Limb (tissue), 2 donors: ENCODE results near the gene NEBL.
A peak's percentile ranks its signal among the peaks of the same experiment; 100 is the strongest.

Experiments used
- DNase-seq, 2 donors: peaks; one replicate each; pipeline ENCODE4 v3.0.0-alpha.2; 2016; ENCODE audit errors: extremely low spot score in 2 of 2

NEBL gene

DNA sequence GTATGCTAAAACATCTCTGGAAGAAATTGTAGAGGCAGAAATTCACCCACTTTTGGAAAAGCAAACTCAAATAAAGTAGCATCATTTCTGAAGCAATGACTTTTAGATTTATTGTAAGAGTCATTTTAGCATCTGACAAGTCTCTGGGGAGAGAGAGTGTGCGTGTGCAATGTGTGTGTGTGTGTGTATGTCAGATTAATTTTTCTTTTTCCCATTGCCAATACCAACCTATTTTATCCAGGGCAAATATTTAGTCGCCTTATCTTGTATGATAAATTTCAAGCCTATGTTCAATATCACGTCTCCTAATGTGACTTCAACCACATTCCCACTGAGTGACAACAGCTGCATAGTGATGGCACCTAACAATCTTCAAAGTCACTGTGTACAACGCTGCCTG, 101.7 kb downstream of the NEBL start:
- no peak for DNase-seq

DNA sequence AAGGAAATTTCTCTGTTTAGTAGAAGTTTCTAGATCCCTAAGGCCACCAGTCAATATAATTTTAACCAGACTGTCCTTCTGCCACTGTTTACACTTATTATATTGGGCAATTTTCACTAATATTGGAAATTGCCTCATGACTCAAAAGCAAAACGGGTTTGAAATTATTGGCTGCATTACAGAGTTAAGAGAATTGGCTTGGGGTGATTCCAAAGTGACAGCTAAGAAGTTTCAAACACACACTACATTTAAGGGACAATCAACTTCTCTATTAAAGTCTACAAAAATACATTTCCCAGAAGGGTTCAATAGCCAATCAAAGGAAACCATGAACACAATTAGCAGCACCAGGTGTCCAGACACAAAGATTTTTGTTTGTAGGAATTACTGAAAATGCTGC, 111.9 kb downstream of the NEBL start:
- DNase-seq, result no peak

DNA sequence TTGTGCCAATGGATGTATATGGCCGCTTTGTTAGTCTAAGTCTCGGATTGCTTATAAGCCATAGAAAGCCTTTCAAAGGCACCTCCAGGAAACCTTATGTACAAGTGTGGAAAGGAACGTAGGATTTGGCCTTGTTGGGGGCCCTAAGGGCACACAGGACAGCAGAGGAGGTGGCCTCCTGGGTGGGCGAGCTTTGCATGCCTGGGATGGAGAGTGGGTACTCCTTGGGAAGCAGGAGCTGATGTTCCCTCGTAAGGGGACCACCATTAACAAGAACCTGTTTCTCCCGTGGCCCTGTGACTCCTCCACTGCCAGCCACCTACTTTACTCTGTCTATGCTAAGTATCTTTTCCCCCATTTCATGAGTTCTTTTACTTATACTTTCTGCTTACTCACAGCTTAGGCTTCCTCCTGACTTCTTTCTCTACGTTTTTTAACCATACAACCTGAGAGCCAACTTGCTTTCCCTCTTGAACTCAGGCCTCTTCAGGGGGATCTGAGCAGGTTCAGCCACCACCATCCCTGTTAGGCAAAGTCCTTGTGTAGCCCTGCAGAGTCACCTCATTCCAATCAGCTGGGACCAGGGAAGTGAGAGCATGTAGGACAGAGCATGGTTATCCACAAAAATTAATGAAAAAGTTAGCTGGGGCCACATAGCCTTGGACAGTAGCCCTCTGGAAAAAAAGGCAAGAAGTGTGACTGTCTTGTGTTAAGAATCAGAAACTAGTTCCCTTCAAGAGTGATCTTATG, 118.9 kb downstream of the NEBL start:
- no peak for DNase-seq

DNA sequence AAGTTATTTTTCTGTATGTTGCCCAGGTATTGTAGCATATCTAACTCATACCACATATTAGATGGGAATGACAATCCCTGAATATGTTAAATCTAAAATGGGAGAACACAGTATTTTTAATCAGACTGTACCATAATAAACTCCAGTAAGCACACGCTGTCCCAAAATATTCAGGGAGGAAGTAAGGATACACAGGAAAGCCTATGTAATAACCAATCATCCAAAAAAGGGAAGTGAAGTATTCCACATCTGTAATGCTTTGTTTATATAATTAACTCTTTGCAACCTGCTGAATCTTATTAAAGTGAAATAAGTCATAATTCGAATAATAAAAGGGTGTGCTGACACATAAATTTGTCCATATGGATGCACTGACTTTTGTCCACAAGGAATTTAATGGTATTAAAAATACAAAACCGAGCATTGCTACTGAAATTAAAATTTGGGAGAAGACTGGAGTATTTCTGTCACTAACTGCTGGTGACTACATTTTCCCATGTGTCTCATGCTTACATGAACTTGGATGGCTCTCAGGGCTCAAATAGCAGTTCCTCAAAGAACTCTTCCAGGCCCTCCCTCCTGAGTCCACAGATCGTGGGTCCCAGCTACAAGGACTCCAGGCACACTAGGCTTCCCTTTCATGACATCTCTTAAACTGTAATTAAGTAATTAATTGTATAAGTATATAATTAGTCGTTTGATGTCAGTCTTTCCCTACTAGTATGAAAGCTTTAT, 120.6 kb downstream of the NEBL start:
- no peak for DNase-seq

DNA sequence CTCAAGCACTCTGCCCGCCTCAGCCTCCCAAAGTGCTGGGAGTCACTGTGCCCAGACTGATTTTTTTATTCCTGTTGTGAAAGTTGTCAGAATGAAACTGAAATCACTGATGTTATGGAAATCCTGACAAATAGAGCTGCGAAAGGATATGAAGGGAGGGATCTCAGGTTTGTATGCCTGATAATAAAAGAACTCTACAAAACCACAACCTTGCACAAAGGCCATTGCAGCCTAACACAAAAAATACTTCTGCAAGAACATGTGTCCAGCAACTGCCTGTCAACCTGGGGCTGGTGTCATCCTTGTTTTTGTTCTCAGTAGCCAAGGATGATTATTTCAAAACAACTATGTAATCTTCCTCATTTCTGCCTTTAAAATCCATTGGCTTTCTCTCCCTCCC, 126.1 kb downstream of the NEBL start:
- no peak for DNase-seq

DNA sequence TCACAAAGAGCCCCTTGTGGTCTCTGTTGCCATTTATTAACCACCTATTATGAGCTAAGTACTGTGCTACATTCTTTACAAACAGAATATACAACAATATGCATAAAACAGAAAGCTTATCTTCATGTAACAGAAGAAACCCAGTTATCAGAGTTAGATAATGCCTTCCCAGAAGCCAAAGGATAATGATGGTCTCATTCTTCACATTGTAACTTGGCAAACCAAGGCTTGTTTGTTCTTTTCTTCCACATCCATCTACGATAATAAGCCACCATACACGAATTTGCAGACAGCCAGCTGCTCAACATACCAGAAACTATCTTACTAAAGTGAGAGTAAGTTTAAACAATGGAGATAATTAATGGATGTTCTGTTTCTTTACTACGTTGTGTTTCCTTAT, 127.6 kb downstream of the NEBL start:
- DNase-seq, result no peak

DNA sequence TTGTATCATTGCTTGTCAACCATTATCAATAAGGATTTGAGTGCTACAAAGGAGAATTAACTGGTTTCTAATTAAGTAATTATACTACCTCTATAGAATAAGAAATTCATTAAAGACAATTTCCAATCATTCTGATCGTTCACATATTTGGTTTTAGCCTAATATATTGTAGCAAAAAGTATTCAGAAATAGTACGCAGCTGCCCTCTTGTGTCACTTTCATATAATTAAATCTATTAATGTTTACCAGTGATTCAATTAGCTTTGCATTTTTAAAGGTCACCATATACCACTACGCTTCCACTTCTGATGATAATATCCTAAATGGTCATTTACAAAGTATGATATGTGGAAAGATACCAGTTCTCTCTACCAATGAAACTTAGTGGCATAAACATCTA, 128.3 kb downstream of the NEBL start:
- DNase-seq, result peak in 1 of 2 donors; percentile 59

DNA sequence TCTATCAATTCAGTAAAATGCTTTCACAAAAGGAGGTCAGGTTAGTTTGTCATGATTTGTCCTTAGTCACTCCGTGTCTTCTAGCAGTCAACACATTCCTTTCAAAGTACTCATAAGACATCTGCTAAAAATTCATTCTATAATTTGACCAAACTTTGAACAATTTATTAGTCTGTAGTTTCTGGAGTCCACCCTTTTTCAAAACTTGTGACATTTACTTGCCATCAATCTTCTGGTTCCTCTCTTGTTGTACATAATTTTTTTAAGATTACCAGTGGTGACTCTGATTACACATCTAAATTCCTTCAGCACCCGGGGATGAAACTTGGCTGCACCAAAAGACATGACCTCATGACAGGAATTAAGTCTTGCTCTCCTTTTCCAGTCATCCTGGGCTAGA, 130.1 kb downstream of the NEBL start:
- DNase-seq, result no peak

DNA sequence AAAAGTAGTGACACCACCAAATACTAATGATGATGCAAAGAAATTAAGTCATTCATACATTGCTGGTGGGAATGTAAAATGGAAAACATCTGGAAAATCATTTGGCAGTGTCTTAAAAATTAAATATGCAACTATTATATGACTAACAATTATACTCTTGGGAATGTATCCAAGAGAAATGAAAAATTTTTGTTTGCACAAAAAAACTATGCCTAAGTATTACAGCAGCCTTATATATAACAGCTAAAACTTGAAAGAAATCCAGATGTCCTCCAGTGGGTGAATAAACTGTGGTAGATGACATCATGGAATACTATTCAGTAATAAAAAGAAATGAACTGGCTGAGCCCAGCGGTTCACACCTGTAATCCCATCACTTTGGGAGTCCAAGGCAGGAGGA, 132.0 kb downstream of the NEBL start:
- no peak for DNase-seq

DNA sequence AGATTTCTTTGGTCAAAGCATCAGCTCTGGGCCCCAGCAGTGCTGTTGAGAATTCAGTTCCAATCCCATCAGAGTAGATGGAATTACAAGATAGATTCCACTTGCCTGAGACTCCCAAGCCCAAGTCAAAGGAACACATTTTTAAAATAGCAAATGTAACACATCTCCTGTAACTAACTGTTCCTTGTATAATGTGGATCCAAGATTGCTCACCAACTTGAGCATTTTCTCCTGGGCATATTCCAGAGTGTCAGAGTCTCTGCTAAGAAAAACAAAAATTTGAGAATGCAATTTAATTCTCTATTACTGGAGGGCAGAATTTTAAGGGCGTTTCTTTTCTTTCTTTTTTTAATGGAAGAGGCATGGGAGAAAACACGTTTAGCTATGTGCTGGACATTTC, 136.7 kb downstream of the NEBL start:
- DNase-seq, result no peak

DNA sequence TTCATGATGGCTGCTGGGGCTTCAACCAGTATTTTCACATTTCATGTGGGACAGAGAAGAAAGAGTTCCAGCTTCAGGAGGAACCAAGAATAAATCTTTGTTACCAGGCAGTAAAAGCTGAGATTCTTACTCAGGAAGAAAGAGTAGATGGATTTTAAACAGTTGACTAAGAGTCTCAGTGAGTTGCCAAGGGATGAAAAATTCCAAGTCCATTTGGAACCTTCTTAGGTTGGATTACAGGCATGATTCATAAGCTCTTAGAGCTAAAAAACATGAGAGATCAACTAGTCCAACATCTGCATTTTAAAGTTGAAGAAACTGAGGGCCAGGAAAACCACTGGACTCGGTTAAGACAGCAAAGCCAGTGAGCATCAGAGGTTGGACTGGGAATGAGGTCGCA, 148.6 kb downstream of the NEBL start:
- DNase-seq, result no peak

DNA sequence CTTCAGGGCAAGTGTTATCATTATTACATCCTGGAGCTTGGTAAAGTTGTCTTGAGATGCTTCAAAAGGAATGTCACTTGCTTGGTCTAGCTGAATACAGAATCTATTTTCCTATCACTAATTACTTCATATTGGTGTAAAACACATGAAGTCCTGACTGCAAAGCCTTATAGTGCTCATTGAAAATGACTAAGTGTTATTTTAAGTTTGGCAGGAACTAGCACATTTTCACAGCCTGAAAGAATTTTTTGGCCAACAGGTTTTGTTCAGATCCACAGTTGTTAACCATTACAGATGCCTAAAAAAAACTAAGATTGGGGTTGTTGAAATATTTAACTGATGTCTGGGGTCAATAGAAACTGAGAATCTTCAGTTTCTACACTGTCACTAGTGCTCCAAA, 149.3 kb downstream of the NEBL start:
- DNase-seq, result no peak

DNA sequence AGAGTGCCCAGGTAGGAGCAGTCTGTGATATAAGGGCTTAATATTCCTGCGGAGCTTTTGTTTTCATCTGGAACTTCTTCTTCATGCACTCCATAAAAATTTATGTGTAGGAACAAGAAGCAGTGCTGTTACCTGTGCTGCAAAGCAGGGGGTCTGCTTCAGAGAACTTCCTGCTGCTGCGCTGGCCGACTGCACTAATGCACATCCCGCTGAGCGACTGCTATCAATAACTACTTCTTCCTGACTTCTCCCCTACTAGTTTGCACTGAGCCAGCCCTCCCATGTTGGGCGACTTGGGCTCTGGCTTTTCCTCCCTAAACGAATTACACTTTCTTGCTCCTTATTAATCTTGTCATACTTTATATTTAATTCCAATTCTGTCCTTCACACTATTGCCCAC, 150.3 kb downstream of the NEBL start:
- no peak for DNase-seq

DNA sequence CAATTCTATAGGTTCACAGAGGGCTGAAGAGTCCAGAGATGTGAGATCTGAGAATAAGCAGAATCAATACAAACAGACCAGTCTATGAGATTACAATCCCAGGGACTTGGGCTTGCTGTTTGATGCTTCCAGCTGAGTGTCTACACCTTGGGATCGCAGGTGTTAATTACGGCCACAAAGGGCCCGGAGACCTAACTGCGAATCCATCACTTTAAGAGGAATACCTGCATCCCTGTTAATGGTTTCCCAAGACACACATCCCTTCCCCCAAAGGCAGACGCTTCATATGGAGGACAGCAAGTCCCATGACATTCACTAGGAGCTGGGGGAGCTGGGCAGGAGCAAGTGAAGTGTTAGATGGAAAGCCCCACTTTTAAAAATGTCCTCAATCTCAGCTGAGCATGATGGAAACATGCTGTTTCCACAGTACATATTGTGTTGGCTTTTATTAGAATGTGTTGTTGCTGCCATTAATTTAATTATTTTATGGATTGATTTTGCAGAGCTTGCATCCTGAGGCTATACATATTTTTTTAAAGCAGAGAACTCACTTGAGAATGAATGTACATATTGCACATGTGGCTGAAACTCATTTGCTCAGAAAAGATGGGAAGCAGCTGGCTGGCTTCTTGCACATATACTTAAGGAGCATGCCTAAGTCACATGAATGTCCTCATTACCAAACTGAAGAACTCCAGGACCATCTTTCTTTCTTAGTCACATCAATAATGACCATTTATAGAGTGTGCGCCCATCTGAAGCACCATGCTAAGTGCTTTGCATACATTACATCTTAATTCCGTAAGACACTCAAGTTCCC, 151.3 kb downstream of the NEBL start:
- DNase-seq, result no peak

DNA sequence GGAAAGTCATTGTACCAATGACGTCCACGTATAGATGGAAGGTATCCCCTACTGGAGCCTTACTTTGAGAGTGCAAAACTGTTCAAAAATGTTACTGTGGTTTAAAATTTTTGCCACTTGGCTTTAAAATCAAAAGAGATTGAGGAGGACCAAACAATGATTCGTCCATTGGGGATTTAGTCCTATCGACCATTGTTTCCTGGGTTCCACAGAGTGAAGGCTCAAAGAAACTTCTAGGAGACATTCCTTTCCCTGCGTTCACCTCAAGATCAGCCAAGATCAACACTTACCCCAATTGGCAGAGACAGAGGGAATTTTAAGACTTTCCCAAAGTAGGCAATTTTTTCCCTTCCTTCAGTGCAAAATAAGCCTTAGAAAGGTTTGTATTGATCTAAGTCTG, 152.3 kb downstream of the NEBL start:
- DNase-seq, result no peak

DNA sequence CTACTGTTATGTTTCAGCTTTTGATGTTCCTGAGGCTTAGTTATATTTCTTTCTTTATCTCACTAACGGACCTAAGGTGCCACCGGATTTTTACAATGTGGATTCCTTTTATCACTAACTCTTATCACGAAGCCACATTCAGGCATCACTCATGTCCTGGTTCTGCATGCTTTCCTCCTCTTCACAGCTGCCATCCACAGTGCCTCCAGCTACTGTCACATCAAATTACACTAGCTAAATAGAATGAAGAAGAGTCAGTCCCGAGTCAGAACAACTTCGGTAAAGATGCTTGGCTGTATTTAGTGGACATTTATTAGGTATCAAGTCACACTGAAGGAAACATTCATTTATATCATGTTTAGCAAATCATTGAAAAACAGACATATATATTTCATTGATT, 153.2 kb downstream of the NEBL start:
- no peak for DNase-seq

DNA sequence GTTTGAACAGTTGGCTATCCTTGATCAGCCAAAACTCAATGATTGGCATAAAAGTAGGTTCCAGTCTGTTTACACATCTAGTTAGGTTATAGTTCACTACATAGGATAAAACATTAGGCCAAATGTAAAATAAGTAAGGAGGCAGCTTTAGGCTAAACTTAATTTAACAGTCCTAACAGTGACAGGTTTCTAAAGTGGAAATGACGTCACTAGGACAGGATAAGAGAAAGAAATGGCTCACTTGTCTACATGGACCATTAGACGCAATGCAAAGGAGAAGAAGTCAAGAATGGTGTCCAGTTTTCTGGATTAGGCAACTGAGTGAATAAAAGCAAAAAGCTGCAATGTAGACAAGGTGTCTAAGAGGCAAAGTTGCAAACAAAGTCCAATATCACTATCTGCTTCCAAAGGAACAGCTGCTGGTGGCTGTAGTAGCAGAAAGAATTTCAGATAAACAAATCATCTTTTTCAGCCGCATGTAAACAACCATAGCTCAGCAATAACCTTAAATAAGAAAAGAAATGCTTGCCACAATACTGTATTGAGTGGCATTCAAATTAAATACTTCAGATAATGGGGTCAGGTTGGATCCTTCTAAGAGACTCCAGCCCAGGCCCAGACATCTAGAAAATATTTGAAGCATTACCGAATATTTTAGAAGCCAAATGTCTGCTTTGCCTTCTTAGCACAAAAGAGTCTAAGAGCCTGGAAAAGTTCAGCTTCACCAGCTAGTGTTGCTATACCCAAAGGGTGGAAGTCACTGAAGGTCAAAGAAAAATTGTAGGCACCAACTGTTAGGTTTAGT, 154.2 kb downstream of the NEBL start:
- no peak for DNase-seq

DNA sequence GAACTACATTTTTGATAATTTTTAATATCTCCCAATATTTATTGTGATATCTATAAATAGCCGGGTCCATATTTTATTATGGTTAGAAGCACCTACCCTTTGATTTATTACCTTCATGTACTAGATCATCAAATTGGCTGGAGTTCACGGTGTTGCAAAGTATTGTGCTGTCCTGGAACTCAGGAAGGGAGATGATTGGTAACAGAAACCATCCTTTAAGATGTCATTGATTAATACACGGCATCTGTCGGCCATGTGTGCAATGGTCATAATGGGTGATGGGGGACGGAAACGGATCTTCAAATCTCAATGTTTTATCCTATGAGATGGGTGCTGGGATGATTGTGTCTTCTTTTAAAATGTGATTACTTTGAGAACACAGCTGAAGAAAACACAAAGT, 157.0 kb downstream of the NEBL start:
- DNase-seq, result no peak

DNA sequence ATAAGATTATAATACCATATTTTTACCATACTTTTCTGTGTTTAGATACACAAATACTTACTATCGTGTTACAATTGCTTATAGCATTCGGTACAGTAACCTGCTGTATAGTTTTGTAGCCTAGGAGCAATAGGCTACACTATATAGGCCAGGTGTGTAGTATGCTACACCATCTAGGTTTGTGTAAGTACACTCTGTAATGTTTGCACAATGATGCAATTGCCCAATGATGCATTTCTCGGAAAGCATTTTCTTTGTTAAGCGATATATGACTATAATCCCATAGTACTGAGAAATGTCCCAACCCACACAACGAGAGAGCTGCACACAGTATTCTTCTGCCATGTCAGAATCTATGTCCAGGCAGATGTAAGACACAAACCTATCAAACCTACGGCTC, 160.0 kb downstream of the NEBL start:
- DNase-seq, result no peak
